GM21619 (cell line): ENCODE data around the gene GON7.
"Not testable (repeated sequence)": the region's sequence is repeated elsewhere in the genome, so short reads cannot be mapped to it uniquely, and the experiment has no call there.

ENCODE experiments used
- ATAC-seq: cut with Tn5 transposase; IDR thresholded peaks from one replicate; pipeline ENCODE4 v1.9.1; 2021; ENCODE audit not compliant: unreplicated experiment

Gene GON7

GRCh38 chr14:93159625-93160352 is 47.1 kb downstream of the GON7 start:
- not testable (repeated sequence) for ATAC-seq

GRCh38 chr14:93158349-93158748 is 48.5 kb downstream of the GON7 start:
- not testable (repeated sequence) for ATAC-seq

- ATAC-seq, result no peak
These were observed 50.0 kb downstream of the GON7 start for GRCh38 chr14:93156693-93157369.

GRCh38 chr14:93155667-93156066 is 51.2 kb downstream of the GON7 start:
- ATAC-seq, result no peak

GRCh38 chr14:93153121-93153520 is 53.7 kb downstream of the GON7 start:
- no peak for ATAC-seq
